Measurements from ENCODE around the gene TMEM132D.

TMEM132D gene

GRCh38 chr12:129651951-129652350 is 251.9 kb downstream of the TMEM132D start:
- no peak for DNase-seq

GRCh38 chr12:129641926-129642325 is 261.9 kb downstream of the TMEM132D start:
- DNase-seq, result no peak

- no peak for DNase-seq
These were observed 268.7 kb downstream of the TMEM132D start for GRCh38 chr12:129635021-129635685.

- DNase-seq, result no peak
These were observed 272.5 kb downstream of the TMEM132D start for GRCh38 chr12:129631316-129631715.

GRCh38 chr12:129629901-129630300 is 273.9 kb downstream of the TMEM132D start:
- no peak for DNase-seq

- DNase-seq, result no peak
These were observed 281.3 kb downstream of the TMEM132D start for GRCh38 chr12:129622566-129622965.

- DNase-seq, result no peak
These were observed 284.6 kb downstream of the TMEM132D start for GRCh38 chr12:129619271-129619670.

- no peak for DNase-seq
These were observed 286.0 kb downstream of the TMEM132D start for GRCh38 chr12:129617849-129618248.

GRCh38 chr12:129615001-129615400 is 288.8 kb downstream of the TMEM132D start:
- DNase-seq, result no peak

- DNase-seq, result no peak
These were observed 289.5 kb downstream of the TMEM132D start for GRCh38 chr12:129614221-129614885.

GRCh38 chr12:129613314-129613713 is 290.5 kb downstream of the TMEM132D start:
- no peak for DNase-seq

- no peak for DNase-seq
These were observed 293.2 kb downstream of the TMEM132D start for GRCh38 chr12:129610601-129611120.

GRCh38 chr12:129607756-129608155 is 296.1 kb downstream of the TMEM132D start:
- DNase-seq, result no peak

GRCh38 chr12:129607301-129607700 is 296.5 kb downstream of the TMEM132D start:
- DNase-seq, result peak; percentile 76

GRCh38 chr12:129606239-129606638 is 297.6 kb downstream of the TMEM132D start:
- DNase-seq, result no peak

GRCh38 chr12:129605666-129606065 is 298.2 kb downstream of the TMEM132D start:
- DNase-seq, result no peak

- DNase-seq, result no peak
These were observed 299.3 kb downstream of the TMEM132D start for GRCh38 chr12:129604506-129604905.

GRCh38 chr12:129599406-129599805 is 304.4 kb downstream of the TMEM132D start:
- DNase-seq, result no peak

GRCh38 chr12:129594098-129594497 is 309.7 kb downstream of the TMEM132D start:
- no peak for DNase-seq

- DNase-seq, result no peak
These were observed 311.4 kb downstream of the TMEM132D start for GRCh38 chr12:129592449-129592848.

- DNase-seq, result no peak
These were observed 314.3 kb downstream of the TMEM132D start for GRCh38 chr12:129589503-129589902.

- DNase-seq, result no peak
These were observed 315.7 kb downstream of the TMEM132D start for GRCh38 chr12:129588142-129588541.

- no peak for DNase-seq
These were observed 318.5 kb downstream of the TMEM132D start for GRCh38 chr12:129585296-129585695.

GRCh38 chr12:129579879-129580278 is 323.9 kb downstream of the TMEM132D start:
- no peak for DNase-seq
